ENCODE results near the gene ZNF385C.

ZNF385C gene

GRCh38 chr17:41988418-41988817, 109.9 kb downstream of the ZNF385C start:
- no peak for DNase-seq (ENCODE audit: low spot score)

- no peak for DNase-seq (ENCODE audit: low spot score)
Observed at GRCh38 chr17:41987642-41988041, 110.6 kb downstream of the ZNF385C start.

GRCh38 chr17:41986634-41987033, 111.6 kb downstream of the ZNF385C start:
- no peak for DNase-seq (ENCODE audit: low spot score)

GRCh38 chr17:41985919-41986318, 112.4 kb downstream of the ZNF385C start:
- DNase-seq (ENCODE audit: low spot score): no peak

- DNase-seq (ENCODE audit: low spot score): no peak
Observed at GRCh38 chr17:41984454-41984853, 113.8 kb downstream of the ZNF385C start.

GRCh38 chr17:41982026-41982760, 116.1 kb downstream of the ZNF385C start:
- no peak for DNase-seq (ENCODE audit: low spot score)

GRCh38 chr17:41977991-41978390, 120.3 kb downstream of the ZNF385C start:
- no peak for DNase-seq (ENCODE audit: low spot score)

GRCh38 chr17:41976142-41976768, 122.0 kb downstream of the ZNF385C start:
- no peak for DNase-seq (ENCODE audit: low spot score)
